Right renal cortex interstitium (tissue), 3 donors: ENCODE data around the gene KRTAP5-5. TPM values are rescaled to one million over a fixed set of nuclear protein-coding genes. Genes with fewer than 3 reads are reported as not detected.
"Not testable (repeated sequence)": the region's sequence is repeated elsewhere in the genome, so short reads cannot be mapped to it uniquely, and the experiment has no call there.

Source experiments
- DNase-seq, 3 donors: peaks; one replicate each; pipeline ENCODE4 v3.0.0-alpha.2; 2013; ENCODE audit warnings: low read depth in 3 of 3, low spot score in 2 of 3
- polyA plus RNA-seq, 3 donors: library from polyadenylated mRNA; unstranded; fragments of 120-200 nt; gene quantifications; one replicate each; pipeline ENCODE4 v1.2.1, GENCODE V29; 2013; ENCODE audit not compliant: insufficient read length in 3 of 3

KRTAP5-5 gene
- polyA plus RNA-seq, 3 donors, result not detected

DNA sequence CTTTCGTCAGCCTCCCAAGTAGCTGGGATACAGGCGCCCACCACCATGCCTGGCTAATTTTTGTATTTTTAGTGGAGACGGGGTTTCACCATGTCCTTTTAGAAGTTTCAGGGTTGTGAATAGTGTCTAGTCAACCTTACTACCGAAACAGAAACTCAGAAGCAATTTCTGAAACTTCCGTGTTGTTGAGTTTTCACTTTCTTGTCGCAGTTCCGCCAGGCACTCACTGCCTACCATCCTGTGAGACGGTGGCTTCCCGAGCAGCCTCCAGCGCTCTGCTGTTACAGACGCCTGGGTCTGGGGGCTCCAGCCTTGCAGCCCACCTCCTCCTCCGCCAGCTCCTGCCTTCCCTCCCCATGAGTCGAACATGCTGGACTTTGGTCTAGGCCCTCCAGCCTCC is 23.7 kb upstream of the KRTAP5-5 start:
- not testable (repeated sequence) for DNase-seq

DNA sequence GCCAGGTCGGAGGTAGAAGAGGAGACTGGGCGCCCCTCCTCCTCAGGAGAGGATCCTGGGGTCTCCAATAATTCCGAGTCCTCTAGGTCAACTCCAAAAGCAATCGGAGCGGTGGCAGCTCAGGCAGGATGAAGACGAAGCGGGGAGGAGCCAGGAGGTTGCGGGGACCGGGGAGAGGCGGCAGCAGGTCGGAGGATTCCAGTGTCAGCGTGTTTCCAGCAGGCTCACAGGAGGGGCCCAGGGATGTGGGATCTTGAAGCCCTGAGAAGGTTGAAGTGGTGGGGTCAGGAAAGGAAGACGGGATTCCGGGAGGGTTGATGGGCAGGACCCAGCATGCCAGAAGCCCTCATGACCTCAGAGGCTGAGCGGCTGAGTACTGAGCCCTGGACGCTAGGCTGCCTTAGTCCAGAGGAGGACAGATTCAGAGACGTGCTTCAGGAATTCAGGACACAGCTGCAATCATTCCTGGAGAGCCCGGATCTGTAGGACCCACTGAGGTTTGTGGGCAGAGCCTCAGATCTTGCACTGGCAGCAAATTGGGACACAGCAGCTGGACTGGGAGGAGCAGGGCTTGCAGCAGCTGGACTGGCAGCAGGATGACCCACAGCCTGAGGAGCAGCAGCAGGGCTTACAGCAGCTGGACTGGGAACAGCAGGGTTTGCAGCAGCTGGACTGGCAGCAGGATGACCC is 22.3 kb upstream of the KRTAP5-5 start:
- not testable (repeated sequence) for DNase-seq

DNA sequence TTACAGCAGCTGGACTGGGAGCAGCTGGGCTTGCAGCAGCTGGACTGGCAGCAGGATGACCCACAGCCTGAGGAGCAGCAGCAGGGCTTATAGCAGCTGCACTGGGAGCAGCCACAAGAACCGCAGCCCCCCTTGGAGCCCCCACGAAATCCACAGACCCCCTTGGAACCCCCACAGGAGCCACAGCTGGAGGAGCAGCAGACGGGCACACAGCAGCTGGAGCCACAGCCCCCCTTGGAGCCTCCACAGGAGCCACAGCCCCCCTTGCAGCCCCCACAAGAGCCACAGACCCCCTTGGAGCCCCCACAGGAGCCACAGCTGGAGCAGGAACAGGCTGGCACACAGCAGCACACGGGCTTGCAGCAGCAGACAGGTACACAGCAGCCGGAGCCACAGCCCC is 21.7 kb upstream of the KRTAP5-5 start:
- not testable (repeated sequence) for DNase-seq

DNA sequence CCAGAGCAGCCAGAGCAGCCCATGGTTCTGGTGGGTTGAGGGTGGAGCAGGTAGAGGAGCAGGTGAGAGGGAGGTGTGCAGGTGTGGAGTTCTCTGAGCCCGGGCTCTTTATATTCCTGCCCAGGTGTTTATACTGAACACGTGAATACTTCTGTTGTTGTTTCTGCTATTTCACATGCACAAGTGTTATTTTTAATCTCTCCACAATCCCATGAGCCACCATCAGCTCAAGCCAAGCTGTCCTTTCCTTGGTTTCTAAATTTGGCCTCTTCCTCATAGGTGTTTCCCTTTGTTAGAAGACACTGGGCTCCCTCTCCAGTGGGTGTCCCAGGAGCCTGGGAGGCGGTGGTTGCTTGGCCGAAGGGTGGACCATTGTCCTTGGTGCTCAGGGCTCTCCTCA is 21.2 kb upstream of the KRTAP5-5 start, which contains the start of gene KRTAP5-3:
TSS of gene KRTAP5-3 (minus strand) at position 101 of the 400 bp plus-strand sequence. CDS start at position 23, 78 bp downstream.
- DNase-seq, result no peak

DNA sequence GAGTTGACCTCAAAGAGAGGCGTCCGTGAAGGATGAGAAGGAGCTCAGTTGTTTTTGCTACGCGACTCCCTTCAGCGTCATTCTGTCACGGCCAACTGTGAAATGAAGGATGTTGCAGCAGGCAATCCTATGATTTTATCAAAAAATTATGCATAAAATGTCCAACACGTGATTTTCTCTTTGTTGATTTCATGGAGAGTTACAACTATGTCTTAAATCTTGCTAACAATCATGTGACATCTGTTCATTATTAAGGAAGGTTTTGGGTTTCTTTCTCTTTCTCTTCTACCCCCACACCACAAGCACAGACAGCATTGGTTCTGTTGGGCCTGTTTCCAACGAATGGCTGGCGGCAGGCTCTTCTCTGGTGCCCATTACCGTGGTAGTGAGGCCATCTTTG is 11.3 kb upstream of the KRTAP5-5 start:
- no peak for DNase-seq

DNA sequence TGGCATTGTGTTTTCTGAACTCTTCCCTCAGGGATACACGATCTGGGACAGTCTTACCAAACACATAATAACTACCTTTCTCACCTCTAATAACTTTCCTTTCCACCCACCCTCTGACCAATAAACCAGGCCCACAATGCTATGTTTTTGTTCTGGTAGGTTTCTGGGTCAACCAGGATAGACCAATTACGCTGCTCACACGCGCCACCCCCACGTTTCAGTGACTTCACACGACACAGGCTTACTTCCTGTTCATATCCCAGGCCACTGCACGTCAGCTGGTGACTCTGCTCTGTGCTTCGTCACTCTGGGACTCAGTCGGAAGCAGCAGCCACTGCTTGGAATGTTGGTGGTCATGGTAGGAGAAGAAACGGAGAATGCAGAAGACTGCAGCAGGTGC is 10.1 kb upstream of the KRTAP5-5 start:
- DNase-seq, result no peak

DNA sequence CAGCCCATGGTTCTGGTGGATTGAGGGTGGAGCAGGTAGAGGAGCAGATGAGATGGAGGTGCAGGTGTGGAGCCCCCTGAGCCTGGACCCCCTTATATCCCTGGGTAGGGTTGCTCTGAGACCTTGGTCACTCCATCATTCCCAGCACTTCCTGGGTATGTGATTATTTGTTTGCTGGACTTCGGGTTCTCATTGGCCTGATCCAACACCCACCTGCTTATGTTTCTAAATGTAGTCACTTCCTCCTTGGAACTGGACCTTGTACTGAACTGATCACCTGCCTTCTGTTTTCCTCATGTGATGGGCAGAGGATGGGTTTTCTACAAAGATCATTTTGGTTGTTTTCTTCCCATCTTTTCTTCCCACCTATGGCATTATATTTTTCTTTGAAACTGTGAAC is 7.5 kb upstream of the KRTAP5-5 start, which contains the start of gene KRTAP5-4:
TSS of gene KRTAP5-4 (minus strand) at position 53 of the 400 bp plus-strand sequence. CDS start at position 8, 45 bp downstream.
- no peak for DNase-seq

DNA sequence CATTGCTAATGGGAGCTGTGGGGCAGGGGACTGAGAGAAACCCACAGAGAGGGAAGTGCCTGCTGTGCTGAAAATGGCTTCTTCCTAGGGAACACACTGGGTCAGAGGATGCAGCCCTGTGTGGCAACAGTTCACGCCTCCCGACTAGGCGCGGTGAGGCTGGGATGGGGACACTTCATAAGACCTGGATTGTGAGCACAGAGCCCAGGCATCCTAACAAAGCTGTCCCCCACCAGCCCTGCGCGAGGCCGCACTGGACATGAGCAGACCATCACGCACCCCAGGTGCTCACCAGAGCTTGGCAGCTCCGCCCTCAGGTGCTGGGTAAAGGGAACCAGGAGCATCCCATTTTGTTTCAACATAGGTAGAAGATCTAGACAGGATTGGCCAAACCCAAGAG is 5.9 kb upstream of the KRTAP5-5 start:
- DNase-seq, result no peak

DNA sequence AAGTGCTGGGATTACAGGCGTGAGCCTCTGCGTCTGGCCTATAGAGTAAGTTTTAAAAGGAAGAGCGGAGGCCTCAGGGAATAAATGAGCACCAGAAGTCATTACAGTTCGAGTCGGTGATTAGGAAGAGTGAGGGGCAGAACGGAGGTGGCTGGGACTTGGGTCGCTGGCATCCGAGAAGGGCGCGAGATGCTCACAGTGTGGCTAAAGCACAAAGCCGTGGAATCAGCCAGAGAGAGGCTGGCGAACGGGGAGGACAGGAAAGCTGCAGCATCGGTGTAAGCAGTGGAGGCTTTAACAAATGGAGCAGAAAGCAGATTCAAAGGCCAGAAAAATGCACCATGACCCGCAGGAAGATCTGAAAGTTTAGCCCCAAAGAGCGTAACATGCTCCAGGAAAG is 5.0 kb upstream of the KRTAP5-5 start:
- no peak for DNase-seq

DNA sequence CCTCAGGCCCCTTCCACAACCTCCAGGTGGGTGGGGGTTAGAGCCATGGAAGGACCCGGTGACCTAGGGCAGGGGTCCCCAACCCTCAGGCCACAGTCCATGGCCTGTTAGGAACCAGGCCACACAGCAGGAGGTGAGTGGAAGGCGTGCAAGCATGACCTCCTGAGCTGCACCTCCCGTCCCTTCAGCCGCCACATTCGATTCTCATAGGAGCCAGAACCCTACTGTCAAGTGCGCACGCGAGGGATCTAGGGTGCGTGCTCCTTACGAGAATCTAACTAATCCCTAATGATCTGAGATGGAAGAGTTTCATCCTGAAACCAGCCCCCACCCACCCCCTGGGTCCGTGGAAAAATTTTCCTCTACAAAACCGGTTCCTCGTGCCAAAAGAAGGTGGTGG is 4.0 kb upstream of the KRTAP5-5 start:
- no peak for DNase-seq

DNA sequence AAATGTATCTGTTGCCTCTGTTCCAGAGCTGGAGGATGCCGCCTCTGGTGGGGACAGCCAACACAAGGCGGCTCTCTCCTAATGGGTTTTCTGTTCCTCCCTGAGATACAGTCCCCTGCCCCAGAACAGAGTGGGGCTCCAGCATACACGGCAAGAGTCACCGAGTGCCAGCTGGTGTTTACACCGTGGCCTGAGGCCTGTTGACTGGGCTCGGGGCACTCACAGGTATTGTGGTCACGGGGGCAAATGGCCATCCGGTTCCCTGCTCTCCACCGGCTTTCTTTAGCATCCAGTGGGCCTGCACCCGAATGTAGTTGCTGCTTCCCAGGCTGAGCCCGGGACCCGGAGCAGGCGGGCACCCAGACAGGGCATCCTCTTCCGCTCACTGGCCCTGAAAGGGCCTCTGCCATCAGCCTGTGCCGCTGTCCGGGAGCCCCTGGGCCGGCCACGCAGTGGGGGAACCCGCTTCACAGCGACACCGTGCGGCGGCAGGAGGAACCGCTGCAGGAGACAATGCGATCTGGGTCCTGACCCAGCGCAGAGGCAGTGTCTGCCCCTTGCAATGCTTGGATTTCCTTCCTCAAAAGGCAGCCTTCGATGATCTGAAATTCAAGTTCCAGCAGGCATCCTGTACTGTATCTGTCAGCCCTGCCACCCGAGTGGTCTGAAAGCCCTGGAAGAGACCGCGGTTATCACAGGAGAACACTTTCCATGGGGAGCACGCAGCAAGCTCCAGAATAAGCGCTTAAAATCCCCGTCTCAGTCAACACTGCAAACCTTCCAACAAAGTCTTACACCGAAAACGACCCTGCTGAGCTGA is 859 bp upstream of the KRTAP5-5 start:
- peak in 2 of 3 donors; percentile 29 to 38 for DNase-seq

DNA sequence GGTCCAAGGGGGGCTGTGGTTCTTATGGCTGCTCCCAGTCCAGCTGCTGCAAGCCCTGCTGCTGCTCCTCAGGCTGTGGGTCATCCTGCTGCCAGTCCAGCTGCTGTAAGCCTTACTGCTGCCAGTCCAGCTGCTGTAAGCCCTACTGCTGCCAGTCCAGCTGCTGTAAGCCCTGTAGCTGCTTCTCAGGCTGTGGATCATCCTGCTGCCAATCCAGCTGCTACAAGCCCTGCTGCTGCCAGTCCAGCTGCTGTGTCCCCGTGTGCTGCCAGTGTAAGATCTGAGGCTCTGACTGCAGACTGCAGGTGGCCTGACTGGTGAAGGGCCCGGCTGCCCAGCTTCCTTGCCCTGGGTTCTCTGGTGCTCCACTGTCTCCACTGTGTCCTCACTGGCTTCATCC is 696 bp downstream of the KRTAP5-5 start:
- no peak for DNase-seq

DNA sequence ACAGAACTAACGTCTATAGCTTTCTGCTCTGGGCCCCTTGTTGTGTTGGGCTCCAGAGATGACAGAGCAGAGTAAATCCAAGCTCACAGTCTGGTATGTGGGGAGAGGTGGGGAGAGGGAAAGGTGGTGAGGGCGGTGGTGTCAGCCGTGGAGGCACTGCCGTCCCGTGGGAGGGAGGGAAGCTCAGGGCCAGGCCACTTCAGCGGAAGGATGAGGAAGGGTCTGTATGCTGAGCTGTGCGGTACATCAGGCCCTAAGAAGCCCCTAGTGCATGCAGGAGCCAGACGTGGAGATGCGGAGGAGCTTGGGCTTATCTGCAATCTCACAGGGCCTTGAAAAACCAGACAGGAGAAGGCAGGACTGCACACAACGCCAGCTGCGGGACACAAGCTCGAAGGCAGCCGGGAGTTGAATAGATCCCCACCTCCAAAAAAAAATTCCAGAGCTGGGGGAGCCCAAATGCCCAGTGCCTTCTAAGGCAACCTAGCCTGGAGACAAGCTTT is 1.5 kb downstream of the KRTAP5-5 start:
- DNase-seq, result no peak

DNA sequence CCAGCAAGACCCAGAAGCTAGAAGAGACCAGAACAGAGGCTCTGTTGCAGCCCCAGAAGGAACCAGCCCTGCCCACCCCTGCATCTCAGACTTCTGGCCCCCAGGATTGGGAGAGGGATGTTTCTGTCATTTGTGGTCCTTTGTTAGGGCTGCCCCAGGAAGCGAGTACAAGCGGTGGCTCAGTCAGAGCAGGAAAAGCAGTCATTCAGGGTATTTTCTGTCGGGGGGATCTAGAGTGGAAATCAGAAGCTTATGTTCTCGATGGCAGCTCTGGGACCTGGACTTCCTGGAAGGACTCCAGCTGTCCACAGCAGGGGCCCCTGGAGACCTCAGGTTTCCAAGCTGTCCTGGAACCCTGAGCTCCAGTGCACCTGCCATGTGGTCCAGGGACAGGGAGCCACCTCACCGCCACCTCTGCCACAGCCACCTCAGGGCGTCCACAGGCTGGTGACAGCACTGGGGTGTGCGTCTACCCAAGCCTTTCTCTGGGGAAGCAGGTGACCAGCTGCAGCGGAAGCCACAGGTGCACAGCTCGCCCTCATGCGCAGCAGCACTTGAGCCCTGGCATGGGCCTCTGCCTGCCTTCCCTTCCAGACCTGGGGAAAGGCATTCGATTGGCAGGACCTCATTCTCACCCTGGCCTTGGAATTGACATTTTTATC is 2.6 kb downstream of the KRTAP5-5 start:
- DNase-seq, result no peak

DNA sequence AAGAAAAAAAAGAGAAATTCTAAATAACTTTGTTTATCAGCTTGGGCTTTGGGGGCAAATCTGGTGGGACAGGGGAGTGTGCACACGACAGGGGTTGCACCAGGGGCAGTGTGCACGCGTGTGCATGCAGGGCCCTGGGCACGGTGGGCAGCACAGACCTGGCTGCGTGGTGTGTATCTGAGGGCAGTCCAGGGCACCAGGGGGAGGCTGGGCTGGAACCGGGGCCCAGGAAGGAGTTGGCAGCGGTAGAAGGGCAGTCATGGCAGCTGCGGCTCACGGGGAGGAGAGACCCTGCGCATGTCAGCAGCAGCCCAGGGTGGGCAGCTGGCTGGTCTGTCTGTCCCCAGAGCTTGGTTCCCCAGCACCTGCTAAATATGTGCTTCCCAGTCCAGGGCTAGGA is 4.3 kb downstream of the KRTAP5-5 start:
- no peak for DNase-seq

DNA sequence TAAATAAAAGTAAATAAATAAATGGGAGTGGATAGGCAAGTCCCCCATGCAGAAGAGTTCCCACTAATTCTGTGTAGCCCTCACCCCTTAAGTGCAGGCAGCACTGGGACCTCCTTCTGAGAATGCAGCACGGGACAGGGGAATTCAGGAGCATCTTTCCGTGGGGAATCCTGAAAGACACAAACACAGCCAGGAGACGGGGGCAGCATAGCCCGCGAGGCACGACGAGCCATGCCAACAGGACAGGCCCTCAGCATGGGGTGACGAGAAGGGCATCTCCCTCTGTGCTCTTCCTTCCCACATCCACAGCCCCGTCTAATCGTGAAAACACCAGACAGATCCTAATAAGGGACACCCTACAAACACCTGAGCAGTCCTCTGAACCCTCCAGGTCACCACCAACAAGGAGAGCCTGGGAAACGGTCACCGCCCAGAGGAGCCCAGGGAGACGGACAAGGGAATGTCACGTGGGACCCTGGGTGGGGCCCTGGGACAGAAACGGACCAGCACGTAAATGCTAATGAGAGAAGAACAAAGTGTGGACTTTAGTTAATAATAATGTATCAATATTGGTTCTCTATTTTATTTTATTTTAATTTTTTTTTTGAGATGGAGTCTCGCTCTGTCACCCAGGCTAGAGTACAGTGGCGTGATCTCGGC is 6.8 kb downstream of the KRTAP5-5 start:
- no peak for DNase-seq

DNA sequence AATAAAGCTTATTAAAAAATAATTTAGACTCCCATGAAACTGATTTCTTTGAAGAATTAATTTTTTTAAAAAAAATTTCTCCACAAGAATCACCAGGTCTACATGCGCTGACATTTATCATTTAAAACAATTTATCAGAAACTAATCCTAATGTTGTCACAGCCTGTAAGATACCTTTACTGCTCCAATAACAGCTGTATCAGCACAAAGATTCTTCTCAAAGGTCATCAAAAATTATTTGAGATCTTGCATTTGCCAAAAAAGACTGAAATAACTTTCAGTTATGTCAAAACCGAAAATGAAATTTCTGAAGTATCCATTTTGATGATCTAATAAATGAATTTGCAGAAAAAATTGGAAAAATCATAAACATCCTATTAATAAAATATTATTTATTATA is 8.1 kb downstream of the KRTAP5-5 start:
- no peak for DNase-seq

DNA sequence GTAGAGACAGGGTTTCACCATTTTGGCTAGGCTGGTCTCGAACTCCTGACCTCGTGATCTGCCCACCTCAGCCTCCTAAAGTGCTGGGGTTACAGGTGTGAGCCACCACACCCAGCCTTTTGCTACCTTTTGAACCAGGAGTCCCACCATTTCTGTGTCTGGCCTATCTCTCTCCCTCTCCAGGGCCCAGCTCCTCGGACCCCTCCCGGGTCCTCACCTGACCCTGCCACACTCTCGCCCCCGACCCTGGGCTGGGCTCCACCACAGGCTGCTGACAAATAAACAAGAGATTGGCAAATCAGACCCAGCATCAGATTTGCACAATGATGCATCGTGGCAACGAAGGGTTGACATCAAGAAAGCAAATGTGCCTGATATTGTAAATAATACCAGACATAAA is 8.8 kb downstream of the KRTAP5-5 start:
- DNase-seq, result no peak

DNA sequence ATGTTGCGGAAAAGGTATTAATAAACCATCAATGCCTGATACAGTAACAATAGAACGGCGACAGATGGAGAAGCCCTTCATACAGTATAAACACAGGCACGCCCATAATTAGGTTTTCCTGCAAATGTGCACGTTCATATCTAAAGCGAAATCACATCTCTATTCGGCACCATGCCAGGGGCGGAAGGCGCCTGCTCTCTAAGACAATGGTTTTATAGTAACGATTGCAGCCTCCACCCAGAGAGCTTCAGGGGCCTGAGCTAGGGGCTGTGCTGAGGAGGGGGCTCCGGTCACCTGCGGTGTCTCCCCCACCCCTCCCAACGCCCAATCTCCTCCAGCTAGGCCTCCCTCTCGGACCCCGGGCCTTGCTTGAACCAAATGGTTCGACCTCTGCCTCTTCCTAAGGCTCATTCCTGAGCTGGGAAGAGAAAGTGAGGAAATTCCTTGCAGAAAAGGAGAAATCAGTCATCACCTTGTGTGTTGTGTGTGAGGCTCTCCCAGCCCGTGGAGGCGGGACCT is 9.6 kb downstream of the KRTAP5-5 start:
- DNase-seq, result no peak

DNA sequence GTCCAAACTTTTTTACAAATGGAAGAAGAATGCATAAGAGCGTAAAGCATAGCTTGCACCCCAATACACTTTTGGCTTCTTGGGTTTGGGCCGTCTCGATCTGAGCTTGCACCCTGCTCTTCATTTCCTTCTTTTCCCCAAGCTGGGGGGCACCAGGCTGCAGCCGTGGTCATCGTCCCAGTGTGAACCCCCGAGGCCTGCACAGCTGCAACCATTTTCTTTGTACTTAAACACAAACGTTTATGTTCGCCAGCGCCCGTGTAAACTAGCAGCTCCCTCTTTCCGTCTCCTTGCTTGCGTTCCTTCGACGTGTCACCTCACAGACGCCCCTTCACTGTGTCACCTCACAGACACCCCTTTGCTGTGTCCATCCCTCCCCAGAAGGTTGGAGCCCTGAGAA is 10.1 kb downstream of the KRTAP5-5 start:
- DNase-seq, result no peak
